Right hindlimb (tissue), 1 donor: ENCODE data around the gene RIIAD1.
A peak's percentile ranks its signal among the peaks of the same experiment; 100 is the strongest.
"Not testable (repeated sequence)": the region's sequence is repeated elsewhere in the genome, so short reads cannot be mapped to it uniquely, and the experiment has no call there.

ENCODE experiments used
- DNase-seq: peaks from one replicate; pipeline ENCODE4 v3.0.0-alpha.2; 2018

The RIIAD1 gene

GRCh38 chr1:151711044-151711800 lies 10.1 kb upstream of the RIIAD1 start:
- no peak for DNase-seq

GRCh38 chr1:151711951-151712350 lies 9.4 kb upstream of the RIIAD1 start:
- no peak for DNase-seq

GRCh38 chr1:151713044-151713443 lies 8.3 kb upstream of the RIIAD1 start:
- DNase-seq, result no peak

- DNase-seq, result no peak
Observed at GRCh38 chr1:151713874-151714273, 7.4 kb upstream of the RIIAD1 start.

- no peak for DNase-seq
Observed at GRCh38 chr1:151714820-151715725, 6.2 kb upstream of the RIIAD1 start.

- DNase-seq, result no peak
Observed at GRCh38 chr1:151715726-151716404, 5.5 kb upstream of the RIIAD1 start.

- DNase-seq, result no peak
Observed at GRCh38 chr1:151716405-151716762, 4.9 kb upstream of the RIIAD1 start.

- DNase-seq, result no peak
Observed at GRCh38 chr1:151716771-151717631, 4.3 kb upstream of the RIIAD1 start, which contains the start of gene CELF3. Gene CELF3, minus strand, starts transcription at chr1:151716803. Its CDS starts 783 bp downstream, at chr1:151716020.

- DNase-seq, result no peak
Observed at GRCh38 chr1:151718011-151718431, 3.3 kb upstream of the RIIAD1 start.

GRCh38 chr1:151718666-151719065 lies 2.7 kb upstream of the RIIAD1 start:
- no peak for DNase-seq

GRCh38 chr1:151720125-151720524 lies 1.2 kb upstream of the RIIAD1 start:
- no peak for DNase-seq

- no peak for DNase-seq
Observed at GRCh38 chr1:151720554-151720953, 768 bp upstream of the RIIAD1 start.

GRCh38 chr1:151721788-151722510 lies 627 bp downstream of the RIIAD1 start:
- DNase-seq, result no peak

GRCh38 chr1:151723726-151724370 lies 2.5 kb downstream of the RIIAD1 start:
- no peak for DNase-seq

GRCh38 chr1:151728151-151729054 lies 7.1 kb downstream of the RIIAD1 start:
- DNase-seq, result peak; percentile 42

- no peak for DNase-seq
Observed at GRCh38 chr1:151729157-151729965, 8.0 kb downstream of the RIIAD1 start.

GRCh38 chr1:151729966-151730291 lies 8.6 kb downstream of the RIIAD1 start:
- DNase-seq, result no peak

- DNase-seq, result no peak
Observed at GRCh38 chr1:151733126-151733525, 11.8 kb downstream of the RIIAD1 start.

- not testable (repeated sequence) for DNase-seq
Observed at GRCh38 chr1:151733995-151734394, 12.7 kb downstream of the RIIAD1 start.
